K562 (cell line): Measurements from ENCODE around the gene DRAXIN. TPM values are rescaled to one million over a fixed set of nuclear protein-coding genes. Genes with fewer than 3 reads are reported as not detected.
A peak's percentile ranks its signal among the peaks of the same experiment; 100 is the strongest.

Experiments used
- CBX5 ChIP-seq: IDR thresholded peaks from 2 replicates; pipeline ENCODE4 v1.6.1; 2014; ENCODE audit warnings: low read depth, borderline replicate concordance
- DPF2 ChIP-seq: fragments of 450-650 bp; IDR thresholded peaks from 2 replicates; pipeline ENCODE4 v1.6.1; 2016
- KDM1A ChIP-seq, 2 experiments: fragments of 450-650 bp; IDR thresholded peaks; 2 replicates each; pipeline ENCODE4 v1.6.1; 2016; ENCODE audit warnings: mild to moderate bottlenecking in 2 of 2
- RBFOX2 ChIP-seq: fragments of 200-400 bp; formaldehyde crosslinking; IDR thresholded peaks from 2 replicates; pipeline ENCODE4 v1.6.1; 2017; ENCODE audit warnings: low read depth, mild to moderate bottlenecking, low read length, moderate library complexity
- ZFP30 ChIP-seq: fragments of 250-450 bp; sonication (Bioruptor Pico); IDR thresholded peaks from 2 replicates; pipeline ENCODE4 v1.8.0; 2022; ENCODE audit warnings: moderate library complexity, mild to moderate bottlenecking, inconsistent platforms, borderline replicate concordance
- polyA plus RNA-seq, 8 experiments: library from polyadenylated mRNA; depleted of rRNA in 4 of 8; stranded (reverse) in 5 of 8; unstranded in 3 of 8; fragments of >200 nt; fragmentation: Nextera tagmentation in 2 of 8; fragmentation: Illumina TruSeq in 1 of 8; extraction: Ambion mirVana in 2 of 8; extraction: Trizol in 1 of 8; gene quantifications; 2 replicates each; pipeline versions ENCODE4 v1.2.1 to v1.2.3, GENCODE V29; 2011 to 2014; ENCODE audit warnings: inconsistent platforms in 1 of 8, missing spikeins in 1 of 8
- total RNA-seq, 7 experiments: library from RNA; depleted of rRNA in 6 of 7; stranded (reverse); fragments of >200 nt in 6 of 7; fragmentation: Illumina TruSeq in 2 of 7; extraction: Trizol in 2 of 7; gene quantifications; 2 replicates each; pipeline versions ENCODE4 v1.2.1 to v1.2.3, GENCODE V29; 2011 to 2021; ENCODE audit warnings: low replicate concordance in 1 of 7
- TF ChIP-seq, protein P1 (sequence below), 2 experiments: fragments of 450-650 bp in 1 of 2; IDR thresholded peaks; 2 replicates each; pipeline ENCODE4 v1.6.1; 2011 to 2017; ENCODE audit warnings: low read depth in 2 of 2, antibody characterized with exemption in 1 of 2, borderline replicate concordance in 1 of 2, low read length in 1 of 2, mild to moderate bottlenecking in 1 of 2, mixed read lengths in 1 of 2; ENCODE audit not compliant: control insufficient read depth in 1 of 2
- TF ChIP-seq, protein P2 (sequence below): fragments of 250-450 bp; sonication (Bioruptor Pico); IDR thresholded peaks from 2 replicates; pipeline ENCODE4 v1.4.0; 2020
- TF ChIP-seq, protein P3 (sequence below): sonication (generic); formaldehyde crosslinking; IDR thresholded peaks from 2 replicates; pipeline ENCODE4 v1.8.1; 2023; ENCODE audit warnings: mild to moderate bottlenecking, missing genetic modification reagents
- TF ChIP-seq, protein P4 (sequence below): sonication (generic); formaldehyde crosslinking; IDR thresholded peaks from 2 replicates; pipeline ENCODE4 v1.8.0; 2022; ENCODE audit warnings: mild to moderate bottlenecking, missing genetic modification reagents
- TF ChIP-seq, protein P5 (sequence below): fragments of 450-650 bp; formaldehyde crosslinking; IDR thresholded peaks from 2 replicates; pipeline ENCODE4 v1.4.0; 2022; ENCODE audit warnings: missing genetic modification characterization

DRAXIN gene
- total and polyA plus RNA-seq, 9 of the 15 experiments (the other 6 are each of a cell fraction or from before 2014, with no cell fraction given) = 0.01 to 0.04 (median 0.01) TPM; not detected in 6

DNA sequence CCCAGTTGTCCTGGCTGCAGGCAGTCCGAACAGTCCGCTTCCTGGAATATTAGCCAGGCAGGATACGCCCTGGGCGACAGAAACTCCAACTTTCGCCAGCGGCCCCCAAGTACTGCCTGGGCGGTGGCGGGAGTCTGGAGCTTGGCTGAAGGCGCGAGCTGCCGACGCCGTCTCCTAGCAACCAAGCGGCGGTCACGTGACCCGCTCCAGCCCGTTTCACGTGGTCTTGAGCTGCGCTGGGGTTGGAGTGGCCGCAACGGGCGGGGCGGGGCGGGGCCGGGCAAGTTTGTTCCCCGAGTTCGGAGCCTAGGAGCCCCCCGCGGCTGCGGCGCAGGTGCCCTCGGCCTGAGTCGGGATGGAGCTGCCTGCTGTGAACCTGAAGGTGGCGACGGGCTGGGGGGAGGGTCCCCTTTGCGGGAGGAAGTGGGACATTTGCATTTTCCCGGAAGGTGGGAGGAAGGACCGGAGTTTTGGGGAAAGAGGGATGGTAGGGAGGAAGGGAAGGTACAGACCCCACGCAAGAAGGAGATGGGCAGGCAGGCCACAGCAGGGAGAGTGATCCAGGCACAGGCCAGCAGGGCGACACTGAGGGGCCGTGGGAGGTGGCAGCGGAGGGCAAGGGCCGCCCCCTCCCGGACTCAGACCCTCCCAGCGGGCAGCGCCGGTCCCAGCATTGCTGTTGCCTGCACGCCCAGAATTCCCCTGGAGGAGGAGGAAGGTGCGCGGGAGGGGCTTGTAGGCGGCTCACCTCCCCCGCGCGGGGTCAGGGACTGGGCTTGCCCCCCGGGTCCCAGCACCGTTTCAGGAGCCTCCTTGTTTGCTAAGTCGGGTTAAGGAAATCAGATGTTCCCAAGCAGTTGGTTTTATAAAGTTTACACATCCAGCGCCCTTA, 44.6 kb downstream of the DRAXIN start, which contains the start of gene AGTRAP (continued):
- no peak for TF ChIP-seq ZFP30
- TF ChIP-seq, protein P1, sequence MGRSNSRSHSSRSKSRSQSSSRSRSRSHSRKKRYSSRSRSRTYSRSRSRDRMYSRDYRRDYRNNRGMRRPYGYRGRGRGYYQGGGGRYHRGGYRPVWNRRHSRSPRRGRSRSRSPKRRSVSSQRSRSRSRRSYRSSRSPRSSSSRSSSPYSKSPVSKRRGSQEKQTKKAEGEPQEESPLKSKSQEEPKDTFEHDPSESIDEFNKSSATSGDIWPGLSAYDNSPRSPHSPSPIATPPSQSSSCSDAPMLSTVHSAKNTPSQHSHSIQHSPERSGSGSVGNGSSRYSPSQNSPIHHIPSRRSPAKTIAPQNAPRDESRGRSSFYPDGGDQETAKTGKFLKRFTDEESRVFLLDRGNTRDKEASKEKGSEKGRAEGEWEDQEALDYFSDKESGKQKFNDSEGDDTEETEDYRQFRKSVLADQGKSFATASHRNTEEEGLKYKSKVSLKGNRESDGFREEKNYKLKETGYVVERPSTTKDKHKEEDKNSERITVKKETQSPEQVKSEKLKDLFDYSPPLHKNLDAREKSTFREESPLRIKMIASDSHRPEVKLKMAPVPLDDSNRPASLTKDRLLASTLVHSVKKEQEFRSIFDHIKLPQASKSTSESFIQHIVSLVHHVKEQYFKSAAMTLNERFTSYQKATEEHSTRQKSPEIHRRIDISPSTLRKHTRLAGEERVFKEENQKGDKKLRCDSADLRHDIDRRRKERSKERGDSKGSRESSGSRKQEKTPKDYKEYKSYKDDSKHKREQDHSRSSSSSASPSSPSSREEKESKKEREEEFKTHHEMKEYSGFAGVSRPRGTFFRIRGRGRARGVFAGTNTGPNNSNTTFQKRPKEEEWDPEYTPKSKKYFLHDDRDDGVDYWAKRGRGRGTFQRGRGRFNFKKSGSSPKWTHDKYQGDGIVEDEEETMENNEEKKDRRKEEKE (IDR thresholded peaks at IDR 0.05; ENCODE audit: borderline replicate concordance in 1 of 2, control insufficient read depth in 1 of 2, low read depth in 2 of 2, low read length in 1 of 2) = no peak
- TF ChIP-seq, protein P2, sequence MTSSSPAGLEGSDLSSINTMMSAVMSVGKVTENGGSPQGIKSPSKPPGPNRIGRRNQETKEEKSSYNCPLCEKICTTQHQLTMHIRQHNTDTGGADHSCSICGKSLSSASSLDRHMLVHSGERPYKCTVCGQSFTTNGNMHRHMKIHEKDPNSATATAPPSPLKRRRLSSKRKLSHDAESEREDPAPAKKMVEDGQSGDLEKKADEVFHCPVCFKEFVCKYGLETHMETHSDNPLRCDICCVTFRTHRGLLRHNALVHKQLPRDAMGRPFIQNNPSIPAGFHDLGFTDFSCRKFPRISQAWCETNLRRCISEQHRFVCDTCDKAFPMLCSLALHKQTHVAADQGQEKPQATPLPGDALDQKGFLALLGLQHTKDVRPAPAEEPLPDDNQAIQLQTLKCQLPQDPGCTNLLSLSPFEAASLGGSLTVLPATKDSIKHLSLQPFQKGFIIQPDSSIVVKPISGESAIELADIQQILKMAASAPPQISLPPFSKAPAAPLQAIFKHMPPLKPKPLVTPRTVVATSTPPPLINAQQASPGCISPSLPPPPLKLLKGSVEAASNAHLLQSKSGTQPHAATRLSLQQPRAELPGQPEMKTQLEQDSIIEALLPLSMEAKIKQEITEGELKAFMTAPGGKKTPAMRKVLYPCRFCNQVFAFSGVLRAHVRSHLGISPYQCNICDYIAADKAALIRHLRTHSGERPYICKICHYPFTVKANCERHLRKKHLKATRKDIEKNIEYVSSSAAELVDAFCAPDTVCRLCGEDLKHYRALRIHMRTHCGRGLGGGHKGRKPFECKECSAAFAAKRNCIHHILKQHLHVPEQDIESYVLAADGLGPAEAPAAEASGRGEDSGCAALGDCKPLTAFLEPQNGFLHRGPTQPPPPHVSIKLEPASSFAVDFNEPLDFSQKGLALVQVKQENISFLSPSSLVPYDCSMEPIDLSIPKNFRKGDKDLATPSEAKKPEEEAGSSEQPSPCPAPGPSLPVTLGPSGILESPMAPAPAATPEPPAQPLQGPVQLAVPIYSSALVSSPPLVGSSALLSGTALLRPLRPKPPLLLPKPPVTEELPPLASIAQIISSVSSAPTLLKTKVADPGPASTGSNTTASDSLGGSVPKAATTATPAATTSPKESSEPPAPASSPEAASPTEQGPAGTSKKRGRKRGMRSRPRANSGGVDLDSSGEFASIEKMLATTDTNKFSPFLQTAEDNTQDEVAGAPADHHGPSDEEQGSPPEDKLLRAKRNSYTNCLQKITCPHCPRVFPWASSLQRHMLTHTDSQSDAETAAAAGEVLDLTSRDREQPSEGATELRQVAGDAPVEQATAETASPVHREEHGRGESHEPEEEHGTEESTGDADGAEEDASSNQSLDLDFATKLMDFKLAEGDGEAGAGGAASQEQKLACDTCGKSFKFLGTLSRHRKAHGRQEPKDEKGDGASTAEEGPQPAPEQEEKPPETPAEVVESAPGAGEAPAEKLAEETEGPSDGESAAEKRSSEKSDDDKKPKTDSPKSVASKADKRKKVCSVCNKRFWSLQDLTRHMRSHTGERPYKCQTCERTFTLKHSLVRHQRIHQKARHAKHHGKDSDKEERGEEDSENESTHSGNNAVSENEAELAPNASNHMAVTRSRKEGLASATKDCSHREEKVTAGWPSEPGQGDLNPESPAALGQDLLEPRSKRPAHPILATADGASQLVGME = 0 out of 2 replicates have a peak, but pooled peaks have one; percentile 14
- peak in 1 of 2 experiments; percentile 54; a peak in 1 of 4 replicates for TF ChIP-seq KDM1A (IDR thresholded peaks at IDR 0.05)
- TF ChIP-seq RBFOX2 = peak; percentile 82
- peak; percentile 65 for TF ChIP-seq DPF2
- TF ChIP-seq, protein P3, sequence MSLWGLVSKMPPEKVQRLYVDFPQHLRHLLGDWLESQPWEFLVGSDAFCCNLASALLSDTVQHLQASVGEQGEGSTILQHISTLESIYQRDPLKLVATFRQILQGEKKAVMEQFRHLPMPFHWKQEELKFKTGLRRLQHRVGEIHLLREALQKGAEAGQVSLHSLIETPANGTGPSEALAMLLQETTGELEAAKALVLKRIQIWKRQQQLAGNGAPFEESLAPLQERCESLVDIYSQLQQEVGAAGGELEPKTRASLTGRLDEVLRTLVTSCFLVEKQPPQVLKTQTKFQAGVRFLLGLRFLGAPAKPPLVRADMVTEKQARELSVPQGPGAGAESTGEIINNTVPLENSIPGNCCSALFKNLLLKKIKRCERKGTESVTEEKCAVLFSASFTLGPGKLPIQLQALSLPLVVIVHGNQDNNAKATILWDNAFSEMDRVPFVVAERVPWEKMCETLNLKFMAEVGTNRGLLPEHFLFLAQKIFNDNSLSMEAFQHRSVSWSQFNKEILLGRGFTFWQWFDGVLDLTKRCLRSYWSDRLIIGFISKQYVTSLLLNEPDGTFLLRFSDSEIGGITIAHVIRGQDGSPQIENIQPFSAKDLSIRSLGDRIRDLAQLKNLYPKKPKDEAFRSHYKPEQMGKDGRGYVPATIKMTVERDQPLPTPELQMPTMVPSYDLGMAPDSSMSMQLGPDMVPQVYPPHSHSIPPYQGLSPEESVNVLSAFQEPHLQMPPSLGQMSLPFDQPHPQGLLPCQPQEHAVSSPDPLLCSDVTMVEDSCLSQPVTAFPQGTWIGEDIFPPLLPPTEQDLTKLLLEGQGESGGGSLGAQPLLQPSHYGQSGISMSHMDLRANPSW (CRISPR knock-in tag) = no peak
- TF ChIP-seq, protein P4, sequence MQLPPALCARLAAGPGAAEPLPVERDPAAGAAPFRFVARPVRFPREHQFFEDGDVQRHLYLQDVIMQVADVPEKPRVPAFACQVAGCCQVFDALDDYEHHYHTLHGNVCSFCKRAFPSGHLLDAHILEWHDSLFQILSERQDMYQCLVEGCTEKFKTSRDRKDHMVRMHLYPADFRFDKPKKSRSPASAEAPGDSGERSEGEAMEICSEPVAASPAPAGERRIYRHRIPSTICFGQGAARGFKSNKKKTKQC (CRISPR knock-in tag) = no peak
- TF ChIP-seq, protein P5, sequence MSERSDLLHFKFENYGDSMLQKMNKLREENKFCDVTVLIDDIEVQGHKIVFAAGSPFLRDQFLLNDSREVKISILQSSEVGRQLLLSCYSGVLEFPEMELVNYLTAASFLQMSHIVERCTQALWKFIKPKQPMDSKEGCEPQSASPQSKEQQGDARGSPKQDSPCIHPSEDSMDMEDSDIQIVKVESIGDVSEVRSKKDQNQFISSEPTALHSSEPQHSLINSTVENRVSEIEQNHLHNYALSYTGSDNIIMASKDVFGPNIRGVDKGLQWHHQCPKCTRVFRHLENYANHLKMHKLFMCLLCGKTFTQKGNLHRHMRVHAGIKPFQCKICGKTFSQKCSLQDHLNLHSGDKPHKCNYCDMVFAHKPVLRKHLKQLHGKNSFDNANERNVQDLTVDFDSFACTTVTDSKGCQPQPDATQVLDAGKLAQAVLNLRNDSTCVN (CRISPR knock-in tag) = 0 out of 2 replicates have a peak, but pooled peaks have one; percentile 66
- 0 out of 2 replicates have a peak, but pooled peaks have one; percentile 12 for TF ChIP-seq CBX5
